HG03060 (cell line): ENCODE results near the gene ZNF185.

Source experiments
- ATAC-seq: cut with Tn5 transposase; IDR thresholded peaks from one replicate; pipeline ENCODE4 v1.9.1; 2021; ENCODE audit warnings: low read depth, moderate number of reproducible peaks; ENCODE audit not compliant: unreplicated experiment

Gene ZNF185

DNA sequence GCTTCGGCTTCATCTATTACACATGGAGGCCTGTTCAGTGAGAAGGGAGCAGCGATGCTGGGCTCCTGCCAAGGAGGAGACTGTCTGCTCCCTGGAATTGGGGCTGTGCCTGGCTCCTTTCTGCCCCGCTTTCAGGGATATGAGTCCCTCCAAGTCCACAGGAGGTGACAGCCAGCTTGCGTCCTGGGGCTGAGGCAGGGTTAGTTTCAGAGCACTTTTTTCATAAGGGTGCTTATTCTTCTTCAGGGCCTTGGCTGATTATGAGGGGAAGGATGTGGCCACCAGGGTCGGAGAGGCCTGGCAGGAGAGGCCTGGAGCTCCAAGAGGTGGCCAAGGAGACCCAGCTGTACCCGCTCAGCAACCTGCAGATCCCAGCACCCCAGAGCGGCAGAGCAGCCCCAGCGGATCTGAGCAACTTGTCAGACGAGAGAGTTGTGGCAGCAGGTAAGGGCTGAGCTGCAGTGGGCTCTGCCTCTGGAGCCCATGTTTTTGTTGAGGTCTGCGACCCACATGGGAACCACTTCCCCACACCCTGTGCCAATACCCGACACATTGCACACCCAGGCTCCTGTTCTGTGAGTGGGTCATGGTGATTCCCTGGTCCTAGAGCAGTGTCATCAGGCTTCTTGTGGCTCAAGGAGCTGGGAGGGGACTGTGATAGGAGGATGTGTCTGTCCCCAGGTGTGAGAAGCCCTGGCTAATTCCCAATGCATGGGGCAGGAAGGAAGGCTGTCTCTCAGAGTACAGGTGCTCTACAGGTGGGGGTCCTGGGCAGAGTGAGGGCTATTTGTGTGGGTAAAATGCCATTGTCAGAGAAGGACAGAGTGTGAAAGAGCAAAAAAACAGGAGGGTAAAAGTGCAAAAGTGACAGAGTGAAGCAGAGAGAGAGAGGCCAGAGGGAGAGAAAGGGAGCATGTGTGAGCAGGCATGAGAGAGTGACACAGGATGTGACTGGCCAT, 47.4 kb downstream of the ZNF185 start:
- no peak for ATAC-seq

DNA sequence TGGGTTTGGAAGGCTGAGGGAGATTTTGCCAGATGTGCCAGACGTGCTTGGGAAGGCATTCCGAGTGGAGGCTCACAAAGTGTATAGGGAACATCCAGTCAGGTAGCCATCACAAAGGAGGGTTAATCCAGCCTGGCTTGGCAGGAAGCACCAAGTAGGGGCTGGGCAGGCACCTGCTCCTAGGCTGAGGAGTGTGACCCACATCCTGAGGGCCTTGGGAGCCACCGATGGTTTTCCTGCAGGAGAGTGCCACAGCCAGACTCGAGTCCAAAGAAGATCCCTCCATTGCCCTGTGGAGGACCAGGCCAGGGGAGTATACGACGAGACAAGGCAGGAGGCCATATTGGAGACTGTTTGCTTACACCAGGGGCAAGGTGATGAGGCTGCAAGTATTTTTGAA, 48.8 kb downstream of the ZNF185 start:
- ATAC-seq = no peak
